B cell (primary cell): Measurements from ENCODE around the gene TSPYL6. TPM values are rescaled to one million over a fixed set of nuclear protein-coding genes. Genes with fewer than 3 reads are reported as not detected.

ENCODE experiments used
- ATAC-seq: fragments of 200-7000 bp; cut with Tn5 transposase; one replicate; pipeline ENCODE4 v1.10.0; 2021; ENCODE audit warnings: low read depth, mild to moderate bottlenecking, moderate number of reproducible peaks, moderate library complexity
- CTCF ChIA-PET: fragments of 350-600 bp; sonication (Branson Sonifier 250); formaldehyde crosslinking; loops from one replicate; lab custom pipeline; 2021; ENCODE audit warnings: antibody characterized with exemption, inconsistent platforms; lab: Charles Lee
- POLR2A ChIA-PET: fragments of 350-600 bp; sonication (Branson Sonifier 250); formaldehyde crosslinking; loops from one replicate; lab custom pipeline; 2021; ENCODE audit warnings: antibody characterized with exemption; lab: Charles Lee
- DNase-seq: peaks from one replicate; pipeline ENCODE4 v3.0.0; 2013
- H2AFZ ChIP-seq: 2 replicates; pipeline ENCODE4 v1.6.1; 2012; ENCODE audit warnings: mild to moderate bottlenecking, low read depth, low read length; ENCODE audit not compliant: insufficient read depth, poor library complexity, severe bottlenecking
- H3K27ac ChIP-seq, 2 donors: 1 replicate in 1 of 2; 2 replicates in 1 of 2; pipeline ENCODE4 v1.5.1; 2012 to 2013; ENCODE audit warnings: low read length in 2 of 2, mild to moderate bottlenecking in 2 of 2, moderate library complexity in 1 of 2
- H3K27me3 ChIP-seq, 4 experiments: fragments of 200-600 bp in 1 of 4; sonication (generic) in 1 of 4; replicated peaks in 1 of 4; 1 replicate in 2 of 4; 2 replicates in 2 of 4; pipeline versions ENCODE4 v1.6.1 to v1.7.0; 2013 to 2016; ENCODE audit warnings: low read length in 3 of 4, mild to moderate bottlenecking in 2 of 4, mixed read lengths in 1 of 4, moderate library complexity in 1 of 4; ENCODE audit not compliant: insufficient read depth in 4 of 4, control insufficient read depth in 3 of 4; ENCODE audit errors: control extremely low read depth in 1 of 4
- H3K36me3 ChIP-seq, 2 experiments: replicated peaks in 1 of 2; 1 replicate in 1 of 2; 2 replicates in 1 of 2; pipeline versions ENCODE4 v1.6.1 to v1.7.1; 2013; ENCODE audit warnings: low read length in 1 of 2; ENCODE audit not compliant: insufficient read depth in 2 of 2, control insufficient read depth in 1 of 2; ENCODE audit errors: control extremely low read depth in 1 of 2, extremely low read depth in 1 of 2
- H3K4me1 ChIP-seq, 2 donors: fragments of 200-600 bp in 1 of 2; sonication (generic) in 1 of 2; 1 replicate in 1 of 2; 2 replicates in 1 of 2; pipeline versions ENCODE4 v1.5.1 to v1.6.1; 2013 to 2017; ENCODE audit warnings: low read length in 2 of 2; ENCODE audit not compliant: control insufficient read depth in 2 of 2, insufficient read depth in 2 of 2
- H3K4me2 ChIP-seq: replicated peaks from 2 replicates; pipeline ENCODE3; 2012; ENCODE audit warnings: mild to moderate bottlenecking, low read depth, low read length; ENCODE audit not compliant: poor library complexity, severe bottlenecking
- H3K4me3 ChIP-seq, 5 experiments: fragments of 200-600 bp in 1 of 5; sonication (generic) in 1 of 5; 1 replicate in 3 of 5; 2 replicates in 2 of 5; pipeline versions ENCODE4 v1.5.1 to v1.7.0; 2011 to 2016; ENCODE audit warnings: low read length in 4 of 5, mild to moderate bottlenecking in 4 of 5, low read depth in 2 of 5, control low read depth in 1 of 5, moderate library complexity in 1 of 5; ENCODE audit not compliant: insufficient read depth in 1 of 5; ENCODE audit errors: control extremely low read depth in 1 of 5, extremely low read depth in 1 of 5
- H3K79me2 ChIP-seq: fragments of 200-600 bp; sonication (generic); one replicate; pipeline ENCODE4 v1.6.0; 2016; ENCODE audit warnings: low read length; ENCODE audit not compliant: control insufficient read depth, insufficient read depth
- H3K9ac ChIP-seq: fragments of 200-600 bp; sonication (generic); 2 replicates; pipeline ENCODE4 v1.6.1; 2017; ENCODE audit warnings: mild to moderate bottlenecking, low read length, moderate library complexity
- H3K9me3 ChIP-seq, 3 donors: one replicate each; pipeline versions ENCODE4 v1.6.1 to v1.7.1; 2013; ENCODE audit warnings: low read length in 2 of 3; ENCODE audit not compliant: control insufficient read depth in 2 of 3, insufficient read depth in 1 of 3; ENCODE audit errors: control extremely low read depth in 1 of 3
- H4K20me1 ChIP-seq: 2 replicates; pipeline ENCODE4 v1.6.0; 2012; ENCODE audit warnings: mild to moderate bottlenecking, low read length; ENCODE audit not compliant: insufficient read depth, control insufficient read depth, poor library complexity, severe bottlenecking
- H3K27ac Mint-ChIP-seq: one replicate; pipeline ENCODE4 v1.8.0; 2021; ENCODE audit warnings: mixed read lengths
- H3K27me3 Mint-ChIP-seq: one replicate; pipeline ENCODE4 v1.8.0; 2021; ENCODE audit warnings: mixed read lengths
- H3K4me1 Mint-ChIP-seq: one replicate; pipeline ENCODE4 v1.8.0; 2021; ENCODE audit warnings: mixed read lengths
- H3K4me3 Mint-ChIP-seq: one replicate; pipeline ENCODE4 v1.8.0; 2021; ENCODE audit warnings: mixed read lengths
- H3K9me3 Mint-ChIP-seq: one replicate; pipeline ENCODE4 v1.8.0; 2022; ENCODE audit warnings: mixed read lengths; ENCODE audit not compliant: insufficient read depth
- EZH2 ChIP-seq: IDR thresholded peaks from 2 replicates; pipeline ENCODE4 v1.6.1; 2012; ENCODE audit warnings: borderline replicate concordance, low read depth, mild to moderate bottlenecking, moderate library complexity, low read length; ENCODE audit not compliant: insufficient read depth, poor library complexity, severe bottlenecking
- WGBS: methylation state at CpG from one replicate; pipeline ENCODE4 v1.1.5; 2013; ENCODE audit warnings: missing lambda C conversion rate; ENCODE audit not compliant: insufficient coverage; 5-methylcytosine and 5-hydroxymethylcytosine counted together
- intact Hi-C: fragments of 100-400 bp; cut with micrococcal nuclease; formaldehyde crosslinking; loops from one replicate; pipeline ENCODE4 v1.10.0; 2022
- polyA plus RNA-seq: library from polyadenylated mRNA; depleted of rRNA; stranded (reverse); fragments of >200 nt; gene quantifications from 2 replicates; pipeline ENCODE4 v1.2.3, GENCODE V29; 2012
- total RNA-seq, 2 donors: library from RNA; stranded (reverse); fragments of 120-200 nt in 1 of 2; gene quantifications; 1 replicate in 1 of 2; 2 replicates in 1 of 2; pipeline versions ENCODE4 v1.2.3 to v1.2.4, GENCODE V29; 2013 to 2022
- TF ChIP-seq, protein P1 (sequence below): fragments of 200-600 bp; IDR thresholded peaks from one replicate; pipeline ENCODE4 v1.8.0; 2022; ENCODE audit warnings: antibody characterized with exemption, mild to moderate bottlenecking

The TSPYL6 gene
- total and polyA plus RNA-seq, 2 donors (not counting 1 experiment from before 2014, with no cell fraction given): not detected

DNA sequence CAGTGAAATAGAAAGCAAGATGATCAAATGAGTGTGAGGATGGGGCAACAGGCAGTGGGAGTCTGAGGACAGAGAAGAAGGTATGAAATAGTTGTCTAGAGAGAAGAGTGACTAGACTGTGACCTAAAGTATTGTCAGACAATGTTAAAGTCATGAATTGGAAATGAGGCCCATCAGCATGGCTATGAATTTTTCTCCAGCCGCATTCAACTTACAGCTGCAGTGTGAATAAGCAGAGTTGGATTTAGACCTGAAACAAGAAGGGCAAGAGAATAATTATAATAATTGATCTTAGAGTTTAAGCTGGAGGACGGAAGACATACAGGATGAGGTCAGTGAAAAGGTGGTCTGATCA lies 4.2 kb upstream of the TSPYL6 start:
- ChIA-PET CTCF (interaction anchor here (0.8 kb wide), 1 partner anchor 18 kb away, joined by 3 read pairs; no protein-coding TSS in a partner anchor), POLR2A (no interaction called here)
- H3K79me2 ChIP-seq: no peaks in the 10 kb centered on the region
- ATAC-seq (no peak), DNase-seq (no peak)
- intact Hi-C loops: no loop called here
- H3K4me1 ChIP-seq: no peaks in the 10 kb centered on the region
- H3K36me3 ChIP-seq: peaks cover 0 to 2% of the 10 kb centered on the region in 2 experiments
- Mint-ChIP-seq H3K4me3 (no peak overlapping the region), H3K4me1 (no peaks in the 10 kb centered on the region), H3K27me3 (no peaks in the 10 kb centered on the region), H3K27ac (no peak overlapping the region), H3K9me3 (no peaks in the 10 kb centered on the region)
- no peak overlapping the region for H2AFZ ChIP-seq
- no peak overlapping the region for H3K9ac ChIP-seq
- H4K20me1 ChIP-seq: no peaks in the 10 kb centered on the region
- H3K4me2 ChIP-seq: no peak overlapping the region
- 100% methylated on average over 2 of the region's 2 CpGs for WGBS
- no peaks in the 10 kb centered on the region for H3K27me3 ChIP-seq
- H3K4me3 ChIP-seq: no peak overlapping the region
- no peak for TF ChIP-seq EZH2
- TF ChIP-seq, protein P1, sequence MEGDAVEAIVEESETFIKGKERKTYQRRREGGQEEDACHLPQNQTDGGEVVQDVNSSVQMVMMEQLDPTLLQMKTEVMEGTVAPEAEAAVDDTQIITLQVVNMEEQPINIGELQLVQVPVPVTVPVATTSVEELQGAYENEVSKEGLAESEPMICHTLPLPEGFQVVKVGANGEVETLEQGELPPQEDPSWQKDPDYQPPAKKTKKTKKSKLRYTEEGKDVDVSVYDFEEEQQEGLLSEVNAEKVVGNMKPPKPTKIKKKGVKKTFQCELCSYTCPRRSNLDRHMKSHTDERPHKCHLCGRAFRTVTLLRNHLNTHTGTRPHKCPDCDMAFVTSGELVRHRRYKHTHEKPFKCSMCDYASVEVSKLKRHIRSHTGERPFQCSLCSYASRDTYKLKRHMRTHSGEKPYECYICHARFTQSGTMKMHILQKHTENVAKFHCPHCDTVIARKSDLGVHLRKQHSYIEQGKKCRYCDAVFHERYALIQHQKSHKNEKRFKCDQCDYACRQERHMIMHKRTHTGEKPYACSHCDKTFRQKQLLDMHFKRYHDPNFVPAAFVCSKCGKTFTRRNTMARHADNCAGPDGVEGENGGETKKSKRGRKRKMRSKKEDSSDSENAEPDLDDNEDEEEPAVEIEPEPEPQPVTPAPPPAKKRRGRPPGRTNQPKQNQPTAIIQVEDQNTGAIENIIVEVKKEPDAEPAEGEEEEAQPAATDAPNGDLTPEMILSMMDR: no peak
- no peak overlapping the region for H3K27ac ChIP-seq
- peaks cover 0 to 19% (median 0%) of the 10 kb centered on the region in 3 donors for H3K9me3 ChIP-seq

DNA sequence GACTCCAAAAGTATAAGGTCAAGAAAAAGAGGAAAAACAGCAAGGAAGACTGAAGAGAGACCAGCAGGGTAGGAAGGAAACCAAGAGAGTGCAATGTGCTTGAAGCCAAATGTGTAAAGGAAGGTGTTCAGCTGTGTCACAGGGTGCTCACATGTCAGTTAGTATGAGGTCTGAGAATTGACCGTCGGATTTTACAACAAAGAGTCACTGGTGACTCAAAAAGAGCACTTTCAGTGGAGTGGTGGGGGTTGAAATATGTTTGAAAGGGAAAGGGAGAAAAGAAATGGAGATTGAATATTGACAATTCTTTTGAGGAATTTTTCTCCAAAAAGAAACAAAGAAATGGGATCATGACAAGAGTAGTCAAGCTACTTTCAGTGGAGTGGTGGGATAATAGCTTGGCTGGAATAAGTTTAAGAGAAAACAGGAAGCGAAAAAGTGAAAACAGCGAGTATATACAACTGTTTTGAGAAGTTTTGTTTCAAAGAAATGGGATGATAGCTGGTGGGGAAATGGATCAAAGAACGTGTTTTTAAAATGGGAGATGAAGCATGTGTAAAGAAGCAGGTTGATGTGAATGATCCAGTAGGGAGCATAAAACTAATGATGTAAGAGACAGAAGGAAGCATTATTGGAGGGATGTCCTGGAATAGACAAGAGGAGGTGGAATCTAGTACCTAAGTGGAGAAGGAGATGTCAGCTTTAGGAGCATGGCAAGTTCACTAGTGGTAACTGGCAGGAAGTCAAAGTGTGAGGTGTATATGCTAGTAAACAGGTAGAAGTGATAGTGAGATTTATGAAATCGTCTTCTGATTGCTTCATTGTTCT lies 3.6 kb upstream of the TSPYL6 start:
- H3K79me2 ChIP-seq: no peaks in the 10 kb centered on the region
- peaks cover 0 to 8% of the 10 kb centered on the region in 2 experiments for H3K36me3 ChIP-seq
- H3K4me2 ChIP-seq: no peak overlapping the region
- H3K4me3 Mint-ChIP-seq: no peak overlapping the region
- H3K4me1 Mint-ChIP-seq: no peaks in the 10 kb centered on the region
- no peaks in the 10 kb centered on the region for H3K9me3 Mint-ChIP-seq
- H3K9ac ChIP-seq: no peak overlapping the region
- H3K27me3 Mint-ChIP-seq: no peaks in the 10 kb centered on the region
- ChIA-PET CTCF (interaction anchor here (0.8 kb wide), 1 partner anchor 18 kb away, joined by 3 read pairs; no protein-coding TSS in a partner anchor), POLR2A (no interaction called here)
- H3K9me3 ChIP-seq: peaks cover 0 to 25% (median 0%) of the 10 kb centered on the region in 3 donors
- no peak for ATAC-seq
- TF ChIP-seq, protein P1: no peak
- TF ChIP-seq EZH2: no peak
- no peaks in the 10 kb centered on the region for H3K4me1 ChIP-seq
- no peak for DNase-seq
- no peaks in the 10 kb centered on the region for H3K27me3 ChIP-seq
- no peak overlapping the region for H2AFZ ChIP-seq
- H3K27ac ChIP-seq: no peak overlapping the region
- intact Hi-C loops: no loop called here
- no peak overlapping the region for H3K4me3 ChIP-seq
- WGBS: 83% methylated on average over 6 of the region's 6 CpGs
- no peaks in the 10 kb centered on the region for H4K20me1 ChIP-seq
- H3K27ac Mint-ChIP-seq: no peak overlapping the region
